Ovary (tissue), 9 donors: ENCODE measurements around the gene ISLR2. TPM values are rescaled to one million over a fixed set of nuclear protein-coding genes. Genes with fewer than 3 reads are reported as not detected.

ENCODE experiments used
- DNase-seq, 5 donors: peaks; one replicate each; pipeline ENCODE4 v3.0.0-alpha.2; 2019 to 2020
- H3K27ac ChIP-seq, 2 donors: fragments of 200-600 bp; one replicate each; pipeline versions ENCODE4 v1.5.1 to v1.8.0; 2019 to 2022
- H3K27me3 ChIP-seq: fragments of 200-600 bp; one replicate; pipeline ENCODE4 v1.8.0; 2022
- H3K36me3 ChIP-seq: fragments of 200-600 bp; sonication (generic); one replicate; pipeline ENCODE4 v1.5.1; 2019
- H3K4me1 ChIP-seq: one replicate; pipeline ENCODE4 v1.8.1; 2013; ENCODE audit warnings: mild to moderate bottlenecking, moderate library complexity; ENCODE audit not compliant: insufficient read depth
- H3K4me3 ChIP-seq: fragments of 200-600 bp; sonication (generic); one replicate; pipeline ENCODE4 v1.5.1; 2017
- H3K9me3 ChIP-seq, 2 donors: fragments of 200-600 bp in 1 of 2; sonication (generic) in 1 of 2; one replicate each; pipeline versions ENCODE4 v1.5.1 to v1.8.1; 2013 to 2019; ENCODE audit warnings: mild to moderate bottlenecking in 1 of 2, moderate library complexity in 1 of 2
- EP300 ChIP-seq: sonication (generic); formaldehyde crosslinking; IDR thresholded peaks from one replicate; pipeline ENCODE4 v1.6.1; 2017; ENCODE audit warnings: antibody characterized with exemption
- POLR2A ChIP-seq: fragments of 450-650 bp; IDR thresholded peaks from one replicate; pipeline ENCODE4 v1.6.1; 2017; ENCODE audit warnings: antibody characterized with exemption, mild to moderate bottlenecking, moderate library complexity
- WGBS, 3 donors: extraction: QIAGEN DNeasy Blood & Tissue Kit in 1 of 3; methylation state at CpG; one replicate each; pipeline versions ENCODE4 v1.1.5 to v1.1.7; 2013 to 2017; 5-methylcytosine and 5-hydroxymethylcytosine counted together
- intact Hi-C, 4 donors: fragments of 100-400 bp; cut with DNase I; formaldehyde crosslinking; loops; one replicate each; pipeline versions ENCODE4 v1.11.0 to v1.15.1; 2022 to 2023
- polyA plus RNA-seq, 2 donors: library from polyadenylated mRNA; stranded (reverse); fragments of 200-250 nt in 1 of 2; fragments of 350-450 nt in 1 of 2; fragmentation: Illumina TruSeq in 1 of 2; extraction: RNeasy Lipid Tissue Mini Kit (QIAGEN cat#74804) in 1 of 2; gene quantifications; one replicate each; pipeline ENCODE4 v1.2.3, GENCODE V29; 2013 to 2014
- total RNA-seq, 7 donors: library from RNA; depleted of rRNA in 2 of 7; stranded (reverse); fragments of >200 nt in 2 of 7; fragmentation: NEBNext Ultra II Directional in 3 of 7; extraction: Animal tissue kit (Norgen Biotek cat#: 25700) in 3 of 7; gene quantifications; one replicate each; pipeline versions ENCODE4 v1.1.0 to v1.2.4, GENCODE V29; 2016 to 2023
- TF ChIP-seq, protein P1 (sequence below), 3 donors: fragments of 450-650 bp in 2 of 3; fragments of 200-600 bp in 1 of 3; IDR thresholded peaks; one replicate each; pipeline versions ENCODE4 v1.5.1 to v1.8.0; 2016 to 2022; ENCODE audit warnings: antibody characterized with exemption in 3 of 3, mild to moderate bottlenecking in 1 of 3
- donor health status: DM: no; HTN: no; CAD: no; lungs with moderate emphysema.
- donor health status: DM: no; HTN: no; CAD: no.
- donor health status: Bipolar disorder and iron deficiency.
- donor health status: DM: yes; HTN: yes; CAD: no.
- donor health status: DM: no; HTN: no; CAD: no.
- donor health status: DM: yes; HTN: yes; CAD: no.

The ISLR2 gene
- total and polyA plus RNA-seq, 9 donors = 0.11 to 1.1 (median 0.38) TPM; not detected in 1

DNA sequence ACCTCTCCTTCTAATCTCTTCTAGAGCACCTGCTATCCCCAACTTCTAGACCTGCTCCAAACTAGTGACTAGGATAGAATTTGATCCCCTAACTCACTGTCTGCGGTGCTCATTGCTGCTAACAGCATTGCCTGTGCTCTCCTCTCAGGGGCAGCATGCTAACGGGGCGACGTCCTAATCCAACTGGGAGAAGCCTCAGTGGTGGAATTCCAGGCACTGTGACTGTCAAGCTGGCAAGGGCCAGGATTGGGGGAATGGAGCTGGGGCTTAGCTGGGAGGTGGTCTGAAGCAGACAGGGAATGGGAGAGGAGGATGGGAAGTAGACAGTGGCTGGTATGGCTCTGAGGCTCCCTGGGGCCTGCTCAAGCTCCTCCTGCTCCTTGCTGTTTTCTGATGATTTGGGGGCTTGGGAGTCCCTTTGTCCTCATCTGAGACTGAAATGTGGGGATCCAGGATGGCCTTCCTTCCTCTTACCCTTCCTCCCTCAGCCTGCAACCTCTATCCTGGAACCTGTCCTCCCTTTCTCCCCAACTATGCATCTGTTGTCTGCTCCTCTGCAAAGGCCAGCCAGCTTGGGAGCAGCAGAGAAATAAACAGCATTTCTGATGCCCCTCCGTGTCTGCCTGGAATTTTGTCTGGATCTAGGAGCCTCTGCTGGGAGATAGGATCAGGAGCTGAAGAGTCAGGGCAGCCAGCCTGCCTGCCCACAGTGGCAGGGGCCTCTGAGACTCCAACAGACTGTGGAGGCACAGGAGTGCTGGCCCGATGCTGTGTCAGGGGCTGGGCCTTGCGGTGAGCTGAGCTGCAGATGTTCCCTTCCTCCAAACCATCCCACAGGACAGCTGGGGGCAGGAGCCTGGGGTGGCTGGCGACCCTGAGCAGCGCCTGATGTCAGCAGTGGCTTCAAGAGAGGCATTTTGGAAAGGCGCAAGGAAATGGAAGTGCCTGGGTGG is 46.2 kb downstream of the ISLR2 start:
- Histone ChIP-seq H3K27ac (peak overlapping the region; percentile 9 to 30), H3K36me3 (no peaks in the 10 kb centered on the region), H3K27me3 (no peaks in the 10 kb centered on the region), H3K4me1 (peaks cover 48% of the 10 kb centered on the region), H3K9me3 (no peaks in the 10 kb centered on the region), H3K4me3 (peak overlapping the region; percentile 46)
- WGBS, 3 donors = 48 to 57% (median 55%) methylated on average over 10 of the region's 10 CpGs
- intact Hi-C loops = no loop called here
- peak in 3 of 5 donors; percentile 8 to 24 (median 14) for DNase-seq
- TF ChIP-seq, protein P1, sequence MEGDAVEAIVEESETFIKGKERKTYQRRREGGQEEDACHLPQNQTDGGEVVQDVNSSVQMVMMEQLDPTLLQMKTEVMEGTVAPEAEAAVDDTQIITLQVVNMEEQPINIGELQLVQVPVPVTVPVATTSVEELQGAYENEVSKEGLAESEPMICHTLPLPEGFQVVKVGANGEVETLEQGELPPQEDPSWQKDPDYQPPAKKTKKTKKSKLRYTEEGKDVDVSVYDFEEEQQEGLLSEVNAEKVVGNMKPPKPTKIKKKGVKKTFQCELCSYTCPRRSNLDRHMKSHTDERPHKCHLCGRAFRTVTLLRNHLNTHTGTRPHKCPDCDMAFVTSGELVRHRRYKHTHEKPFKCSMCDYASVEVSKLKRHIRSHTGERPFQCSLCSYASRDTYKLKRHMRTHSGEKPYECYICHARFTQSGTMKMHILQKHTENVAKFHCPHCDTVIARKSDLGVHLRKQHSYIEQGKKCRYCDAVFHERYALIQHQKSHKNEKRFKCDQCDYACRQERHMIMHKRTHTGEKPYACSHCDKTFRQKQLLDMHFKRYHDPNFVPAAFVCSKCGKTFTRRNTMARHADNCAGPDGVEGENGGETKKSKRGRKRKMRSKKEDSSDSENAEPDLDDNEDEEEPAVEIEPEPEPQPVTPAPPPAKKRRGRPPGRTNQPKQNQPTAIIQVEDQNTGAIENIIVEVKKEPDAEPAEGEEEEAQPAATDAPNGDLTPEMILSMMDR (IDR thresholded peaks at IDR 0.05) = no peak
- TF ChIP-seq POLR2A = no peak
- no peak for TF ChIP-seq EP300

DNA sequence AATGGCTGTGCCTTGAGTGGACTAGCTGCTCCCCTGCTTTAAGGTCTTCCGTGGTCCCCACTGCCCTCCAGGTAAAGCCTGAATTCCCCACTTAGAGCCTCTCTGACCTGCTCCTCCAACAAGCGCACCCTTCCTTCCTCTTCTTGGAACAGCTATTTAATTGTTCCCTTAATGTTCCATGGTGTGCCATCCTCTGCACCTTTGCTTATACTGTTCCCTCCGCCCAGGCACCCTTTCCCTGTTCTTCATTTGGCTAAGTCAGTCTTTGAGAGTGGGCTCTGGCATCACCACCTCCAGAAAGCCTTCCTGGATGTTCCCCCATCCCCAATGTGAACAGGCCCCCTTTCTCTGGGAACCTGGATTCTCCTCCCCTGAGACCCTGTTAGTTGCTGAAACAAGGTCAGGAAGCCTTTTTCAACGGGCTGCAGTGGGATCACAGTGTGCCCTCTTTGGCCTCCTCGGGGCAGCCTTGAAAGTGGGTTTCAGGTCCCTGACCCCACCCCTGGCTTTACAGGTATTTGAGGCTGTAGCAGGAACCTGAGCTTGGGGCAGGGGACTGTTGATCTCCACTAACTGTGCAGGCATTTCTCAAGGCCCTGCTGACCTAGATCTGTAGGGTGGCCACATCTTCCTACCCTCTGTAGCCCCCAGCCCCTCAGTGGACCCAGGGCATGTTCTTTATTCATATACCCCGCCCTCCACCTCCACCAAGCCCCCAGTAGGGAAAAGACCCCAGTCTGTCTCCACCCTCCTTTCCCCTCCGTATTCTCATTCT is 48.1 kb downstream of the ISLR2 start:
- Histone ChIP-seq H3K36me3 (no peaks in the 10 kb centered on the region), H3K4me1 (peaks cover 39% of the 10 kb centered on the region), H3K9me3 (no peaks in the 10 kb centered on the region), H3K27me3 (no peaks in the 10 kb centered on the region), H3K27ac (peak overlapping the region in 1 of 2 donors; percentile 63), H3K4me3 (no peak overlapping the region)
- 69 to 80% (median 75%) methylated on average over 7 of the region's 7 CpGs for WGBS, 3 donors
- DNase-seq = peak in 2 of 5 donors; percentile 13 to 26
- TF ChIP-seq EP300 (no peak), POLR2A (no peak)
- TF ChIP-seq, protein P1 (IDR thresholded peaks at IDR 0.05) = no peak
- intact Hi-C loops = no loop called here

DNA sequence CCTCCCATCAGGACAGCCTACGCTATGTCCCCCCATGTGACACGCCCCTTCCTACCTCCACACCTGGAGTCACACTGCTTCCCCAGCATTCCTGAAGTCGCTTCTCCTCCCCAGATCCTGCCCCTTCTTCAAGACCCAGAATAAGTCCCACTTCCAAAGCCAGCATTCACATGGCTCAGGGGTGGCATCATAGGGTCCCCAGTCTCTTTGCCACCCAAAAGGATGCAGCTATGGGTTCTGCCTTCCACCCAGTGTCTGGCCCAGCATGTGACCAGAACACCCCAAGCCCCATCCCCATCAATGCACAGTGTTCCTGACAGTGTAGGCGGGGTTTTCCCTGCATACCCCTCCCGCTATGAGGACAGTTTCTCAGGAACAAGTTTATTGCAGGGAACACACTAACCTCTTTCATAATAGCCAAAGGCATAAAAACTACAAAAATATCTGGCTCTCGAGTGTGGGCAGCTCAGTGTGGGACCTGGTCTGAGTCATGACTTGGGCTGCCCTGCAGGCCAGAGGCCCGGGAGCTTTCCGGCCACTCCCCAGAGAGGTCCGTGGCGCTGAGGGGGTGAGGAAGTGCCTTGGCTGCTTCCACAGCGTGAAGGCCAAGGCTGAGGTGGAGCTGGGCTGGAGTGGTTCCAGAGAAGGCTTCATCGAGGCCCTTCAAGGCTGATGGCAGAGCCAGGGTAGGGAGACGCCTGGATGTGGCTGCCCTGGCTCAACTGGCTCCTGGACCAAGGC is 48.9 kb downstream of the ISLR2 start:
- intact Hi-C loops = no loop called here
- Histone ChIP-seq H3K9me3 (no peaks in the 10 kb centered on the region), H3K27ac (peak overlapping the region in 1 of 2 donors; percentile 63), H3K4me3 (no peak overlapping the region), H3K27me3 (no peaks in the 10 kb centered on the region), H3K36me3 (no peaks in the 10 kb centered on the region), H3K4me1 (peaks cover 39% of the 10 kb centered on the region)
- TF ChIP-seq POLR2A = no peak
- TF ChIP-seq EP300 = no peak
- TF ChIP-seq, protein P1 (IDR thresholded peaks at IDR 0.05) = no peak
- WGBS, 3 donors = 23 to 28% (median 26%) methylated on average over 11 to 13 of the region's 13 CpGs
- peak; percentile 89 to 96 (median 94) for DNase-seq
